DMS 273 treated with DMSO at 0.1 percent for 48 hours (cell line): Measurements from ENCODE around the gene CGB8.

Experiments
- DNase-seq: peaks from one replicate; lab custom pipeline; 2025; lab: John Stamatoyannopoulos, UW

The CGB8 gene

DNA sequence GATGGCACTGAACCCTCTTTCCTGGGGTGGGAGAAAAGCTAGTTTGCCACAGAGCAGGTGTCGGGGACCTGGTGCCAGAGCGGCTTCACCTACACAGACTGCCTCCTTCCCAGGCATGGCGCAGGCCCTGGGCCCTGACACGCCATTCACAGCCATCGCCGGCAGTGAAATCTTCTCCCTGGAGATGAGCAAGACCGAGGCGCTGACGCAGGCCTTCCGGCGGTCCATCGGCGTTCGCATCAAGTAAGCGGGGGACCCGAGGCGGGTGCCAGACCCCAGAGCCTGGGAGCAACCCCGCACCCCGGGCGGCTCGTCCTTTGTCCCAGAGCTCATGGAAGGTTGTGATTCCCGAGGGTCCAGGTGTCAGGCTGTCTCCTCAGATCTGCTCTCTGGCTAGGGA is 42.0 kb downstream of the CGB8 start:
- DNase-seq = no peak

DNA sequence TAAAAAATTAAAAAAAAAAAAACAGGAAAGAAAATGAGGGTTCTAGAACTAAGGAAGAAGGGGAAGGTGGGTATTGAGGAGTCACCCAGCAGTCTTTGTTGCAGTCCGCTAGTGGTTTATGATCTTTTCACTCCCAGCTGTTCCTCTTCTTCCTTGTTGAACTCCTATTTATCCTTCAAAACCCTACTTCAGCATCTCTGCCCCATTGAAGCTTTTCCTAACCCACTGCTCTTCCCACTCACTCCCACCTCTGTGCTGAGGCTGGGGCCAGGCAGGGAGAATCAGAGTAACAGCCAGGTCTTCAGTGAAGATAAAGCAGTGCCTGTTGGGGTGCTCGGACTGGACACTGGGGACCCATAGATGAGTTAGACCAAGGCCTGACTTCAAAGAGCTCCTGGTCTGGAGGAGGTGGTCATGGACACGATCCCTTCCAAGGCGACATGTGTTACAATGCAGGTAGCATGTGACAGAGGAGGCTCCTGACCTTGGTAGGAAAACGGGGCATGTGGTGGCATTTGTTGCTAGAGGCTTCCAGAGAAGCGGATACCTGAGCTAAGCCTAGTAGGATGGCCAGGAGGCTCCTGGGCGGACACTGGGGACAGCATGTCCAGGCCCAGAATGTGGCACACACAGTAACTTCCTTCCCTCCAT is 43.8 kb downstream of the CGB8 start:
- DNase-seq = no peak

DNA sequence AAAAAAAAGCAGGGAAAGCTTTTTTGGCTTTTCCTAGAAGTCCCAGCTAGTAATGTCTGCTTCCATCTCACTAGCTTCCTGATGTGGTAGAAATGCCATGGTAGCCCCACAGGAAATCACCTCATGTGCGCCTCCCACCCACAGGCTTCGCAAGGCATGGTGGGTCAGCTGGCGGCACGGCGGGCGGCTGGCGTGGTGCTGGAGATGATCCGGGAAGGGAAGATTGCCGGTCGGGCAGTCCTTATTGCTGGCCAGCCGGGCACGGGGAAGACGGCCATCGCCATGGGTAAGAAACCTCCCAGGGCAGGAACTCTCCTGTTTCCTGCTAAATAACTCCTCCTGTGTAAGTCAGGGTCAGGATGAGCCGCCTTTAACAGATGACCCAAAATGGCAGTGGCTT is 44.8 kb downstream of the CGB8 start:
- no peak for DNase-seq

DNA sequence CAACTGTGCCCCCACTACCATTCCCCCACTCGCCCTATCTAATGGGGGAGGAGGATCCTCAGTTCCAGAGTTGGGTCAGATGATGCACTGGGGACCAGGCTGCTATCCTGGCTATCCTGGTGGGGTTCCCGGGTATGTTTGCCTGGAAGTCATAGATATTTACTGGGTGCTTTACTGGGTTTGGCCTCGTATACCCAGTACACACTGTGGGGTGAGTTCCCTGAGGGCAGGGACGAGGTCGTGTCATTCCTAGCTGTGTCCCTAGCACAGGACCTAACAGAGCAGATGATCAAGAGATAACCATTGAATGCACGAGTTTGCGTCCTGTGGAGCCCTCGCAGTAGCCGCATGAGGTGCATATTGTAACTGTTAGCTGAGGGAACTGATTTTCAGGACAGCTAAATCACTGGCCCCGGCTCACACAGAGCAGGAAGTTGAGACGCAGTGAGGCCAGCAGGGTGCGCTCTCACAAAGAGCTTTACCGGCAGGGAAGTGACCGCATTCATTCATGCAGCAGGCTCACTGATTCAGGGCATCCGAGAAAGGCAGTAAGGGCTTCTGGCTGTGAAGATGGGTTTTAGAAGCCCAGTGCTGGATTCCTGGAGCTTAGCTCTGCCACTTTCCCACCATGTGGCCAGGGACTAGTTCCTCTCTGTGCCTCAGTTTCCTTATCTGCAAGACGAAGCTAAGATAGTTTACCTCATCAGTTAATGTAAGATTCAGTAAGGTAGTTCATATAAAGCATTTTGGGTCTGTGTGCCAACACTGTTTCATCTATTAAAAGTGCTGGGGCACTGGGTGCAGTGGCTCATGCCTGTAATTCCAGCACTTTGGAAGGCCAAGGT is 49.2 kb downstream of the CGB8 start:
- DNase-seq = no peak

DNA sequence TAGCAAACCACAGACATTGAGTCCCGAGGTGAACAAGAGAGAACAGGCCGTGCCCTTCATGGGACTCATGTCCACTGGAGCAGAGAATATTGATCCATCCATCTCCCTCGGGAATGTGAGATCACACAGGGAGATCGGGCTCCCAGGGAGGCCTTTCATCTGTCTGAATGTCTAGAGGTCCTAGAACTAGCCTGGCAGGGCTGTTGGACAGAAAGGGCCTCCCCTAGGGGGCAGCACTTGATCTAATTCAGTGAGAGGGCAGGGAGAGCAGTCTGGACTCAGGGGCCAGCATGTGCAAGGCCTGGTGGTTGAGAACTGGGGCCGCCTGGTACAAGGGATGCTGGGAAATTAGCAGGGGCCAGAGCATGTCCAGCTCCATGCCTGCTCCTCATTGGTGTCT is 50.9 kb downstream of the CGB8 start:
- peak; percentile 27 for DNase-seq
